Fibroblast of the aortic adventitia (primary cell): ENCODE results near the gene SLC25A13. TPM values are rescaled to one million over a fixed set of nuclear protein-coding genes. Genes with fewer than 3 reads are reported as not detected.
A peak's percentile ranks its signal among the peaks of the same experiment; 100 is the strongest.

Source experiments
- DNase-seq: peaks from one replicate; pipeline ENCODE4 v3.0.0-alpha.2; 2010; ENCODE audit warnings: low read depth
- H3K4me3 ChIP-seq: 2 replicates; pipeline ENCODE4 v1.5.1; 2011; ENCODE audit warnings: low read depth, mild to moderate bottlenecking, control low read depth, low read length, moderate library complexity
- total RNA-seq: library from RNA; depleted of rRNA; stranded (reverse); fragments of >200 nt; gene quantifications from 2 replicates; pipeline ENCODE4 v1.2.3, GENCODE V29; 2012; ENCODE audit warnings: low replicate concordance
- TF ChIP-seq, protein P1 (sequence below): IDR thresholded peaks from 2 replicates; pipeline ENCODE4 v1.5.1; 2011; ENCODE audit warnings: mild to moderate bottlenecking, low read length, control low read depth, inconsistent platforms; ENCODE audit not compliant: insufficient read depth

The SLC25A13 gene
- total RNA-seq, 1 donor = 14.3 TPM

GRCh38 chr7:96114190-96114589 lies 207.7 kb downstream of the SLC25A13 start:
- TF ChIP-seq, protein P1, sequence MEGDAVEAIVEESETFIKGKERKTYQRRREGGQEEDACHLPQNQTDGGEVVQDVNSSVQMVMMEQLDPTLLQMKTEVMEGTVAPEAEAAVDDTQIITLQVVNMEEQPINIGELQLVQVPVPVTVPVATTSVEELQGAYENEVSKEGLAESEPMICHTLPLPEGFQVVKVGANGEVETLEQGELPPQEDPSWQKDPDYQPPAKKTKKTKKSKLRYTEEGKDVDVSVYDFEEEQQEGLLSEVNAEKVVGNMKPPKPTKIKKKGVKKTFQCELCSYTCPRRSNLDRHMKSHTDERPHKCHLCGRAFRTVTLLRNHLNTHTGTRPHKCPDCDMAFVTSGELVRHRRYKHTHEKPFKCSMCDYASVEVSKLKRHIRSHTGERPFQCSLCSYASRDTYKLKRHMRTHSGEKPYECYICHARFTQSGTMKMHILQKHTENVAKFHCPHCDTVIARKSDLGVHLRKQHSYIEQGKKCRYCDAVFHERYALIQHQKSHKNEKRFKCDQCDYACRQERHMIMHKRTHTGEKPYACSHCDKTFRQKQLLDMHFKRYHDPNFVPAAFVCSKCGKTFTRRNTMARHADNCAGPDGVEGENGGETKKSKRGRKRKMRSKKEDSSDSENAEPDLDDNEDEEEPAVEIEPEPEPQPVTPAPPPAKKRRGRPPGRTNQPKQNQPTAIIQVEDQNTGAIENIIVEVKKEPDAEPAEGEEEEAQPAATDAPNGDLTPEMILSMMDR = no peak
- DNase-seq = no peak
- no peak overlapping the region for H3K4me3 ChIP-seq

DNA sequence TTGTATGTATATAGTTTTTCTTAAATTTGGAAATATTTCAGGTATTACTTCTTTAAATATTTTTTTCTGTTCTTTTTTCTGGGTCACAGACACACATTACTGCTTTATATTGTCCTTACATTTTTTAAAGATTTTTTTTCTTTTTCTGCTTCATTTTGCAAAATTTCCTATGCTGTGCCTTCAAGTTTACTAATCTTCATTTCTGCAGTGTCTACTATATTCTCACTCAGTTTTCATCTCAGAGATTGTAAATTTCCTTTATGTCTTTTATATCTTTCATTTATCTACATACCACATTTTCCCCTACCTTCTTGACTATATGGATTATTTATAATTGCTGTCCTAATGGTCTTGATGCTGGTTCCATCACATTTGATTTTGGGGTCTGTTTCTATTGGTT lies 210.5 kb downstream of the SLC25A13 start:
- no peak overlapping the region for H3K4me3 ChIP-seq
- TF ChIP-seq, protein P1 = no peak
- no peak for DNase-seq

GRCh38 chr7:96104984-96105383 lies 216.9 kb downstream of the SLC25A13 start:
- TF ChIP-seq, protein P1 = no peak
- DNase-seq = no peak
- no peak overlapping the region for H3K4me3 ChIP-seq

DNA sequence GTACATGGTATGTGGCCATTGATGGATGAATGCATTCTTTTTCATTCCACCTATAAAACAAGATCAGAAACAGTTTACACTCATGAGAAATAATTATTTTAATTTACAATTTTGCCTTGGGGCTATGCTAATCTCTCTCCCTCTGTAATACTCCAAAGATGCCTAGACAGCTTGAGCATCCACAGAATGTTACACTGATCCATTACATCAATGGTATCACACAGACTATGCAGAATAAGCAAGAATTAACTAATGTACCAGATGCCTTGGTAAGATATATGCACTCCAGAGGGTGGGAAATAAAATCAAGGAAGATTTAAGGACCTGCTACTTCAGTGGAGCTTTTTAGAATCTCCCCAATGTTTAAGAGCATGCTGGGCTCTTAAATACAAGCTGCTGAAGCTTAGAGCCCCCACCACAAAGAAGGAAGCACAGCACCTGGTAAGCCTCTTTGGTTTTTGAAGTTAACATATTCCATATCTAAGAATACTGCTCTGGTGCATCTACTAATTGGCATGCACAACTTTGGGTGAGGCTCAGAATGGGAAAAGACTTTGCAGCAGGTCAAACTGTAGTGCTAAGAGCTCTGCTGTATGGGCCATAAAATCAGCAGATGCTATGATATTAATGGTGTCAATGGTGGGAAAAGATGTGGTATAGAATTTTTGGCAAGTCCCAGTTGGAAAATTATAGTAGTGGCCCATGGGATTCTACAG lies 219.6 kb downstream of the SLC25A13 start:
- TF ChIP-seq, protein P1 = no peak
- no peak for DNase-seq
- H3K4me3 ChIP-seq = no peak overlapping the region

DNA sequence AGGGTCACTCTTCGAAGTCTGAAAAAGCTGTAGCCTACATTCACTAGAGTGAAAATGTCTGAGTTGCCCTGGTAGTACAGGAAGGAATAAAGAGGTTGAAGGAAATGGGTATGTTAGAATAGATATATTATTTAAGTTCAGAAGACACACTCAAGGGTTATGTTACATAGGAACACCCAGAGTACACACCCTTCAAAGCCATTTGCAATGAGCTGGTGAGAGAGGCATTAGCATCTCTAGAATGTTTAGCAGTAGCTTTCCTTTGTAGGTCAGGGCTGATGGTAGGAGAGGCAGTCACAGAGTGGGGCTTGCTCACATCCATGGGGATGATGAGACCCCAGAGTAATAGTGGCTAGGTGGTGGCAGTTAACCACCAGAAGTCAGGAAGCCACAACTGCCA lies 221.2 kb downstream of the SLC25A13 start:
- DNase-seq = no peak
- H3K4me3 ChIP-seq = no peak overlapping the region

DNA sequence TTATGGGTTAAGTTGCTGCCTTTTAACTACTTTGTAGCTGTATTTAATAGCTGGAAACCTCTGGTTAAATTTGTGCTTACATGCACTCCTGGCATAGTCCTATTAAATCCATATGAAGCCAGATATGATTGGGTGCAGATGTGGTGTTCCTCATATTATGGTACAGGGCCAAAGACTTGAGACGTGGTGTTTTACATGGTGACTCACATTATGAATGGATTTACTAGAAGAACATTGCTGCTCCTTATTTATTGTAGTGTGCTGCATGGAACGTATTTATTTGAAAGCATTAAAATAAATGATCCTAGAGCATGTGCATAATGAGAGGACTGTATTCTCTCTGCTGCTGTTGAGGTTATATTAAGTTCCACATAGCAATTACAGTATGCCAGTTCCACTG lies 224.1 kb downstream of the SLC25A13 start:
- H3K4me3 ChIP-seq = no peak overlapping the region
- TF ChIP-seq, protein P1 = no peak
- DNase-seq = peak; percentile 67

More for the DNA sequence above, 221.2 kb downstream of the SLC25A13 start:
- TF ChIP-seq, protein P1 = no peak

DNA sequence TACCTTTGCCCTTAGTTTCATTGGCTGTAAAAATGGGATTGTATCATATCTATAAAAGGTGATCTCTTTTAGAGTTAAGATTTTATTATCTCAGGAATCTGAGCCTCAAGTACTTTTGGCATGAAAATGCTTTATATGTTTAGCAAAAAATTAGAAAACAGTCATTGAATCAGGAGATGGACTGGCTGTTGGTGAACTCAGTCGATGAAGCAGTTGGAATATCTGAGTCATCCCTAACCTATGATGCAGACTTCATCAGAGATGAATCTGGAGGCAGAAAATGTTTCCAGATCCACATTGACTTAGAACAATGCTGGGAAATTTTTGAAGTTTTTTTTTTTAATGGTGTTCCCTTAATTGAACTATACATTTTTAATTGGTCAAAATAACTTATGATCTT lies 228.5 kb downstream of the SLC25A13 start:
- DNase-seq = peak; percentile 88
- H3K4me3 ChIP-seq = no peak overlapping the region
- TF ChIP-seq, protein P1 = no peak
